Neural progenitor cell (in vitro differentiated cells): ENCODE results near the gene FBN2.

Experiments
- EZH2 ChIP-seq: fragments of 200-600 bp; sonication (generic); IDR thresholded peaks from 2 replicates; pipeline ENCODE4 v1.6.1; 2017; ENCODE audit warnings: antibody characterized with exemption, mild to moderate bottlenecking, moderate library complexity
- TF ChIP-seq, protein P1 (sequence below): fragments of 200-600 bp; sonication (generic); IDR thresholded peaks from 2 replicates; pipeline ENCODE4 v1.5.1; 2017; ENCODE audit warnings: antibody characterized with exemption, mild to moderate bottlenecking

GRCh38 chr5:128477944-128478343 lies 60.1 kb downstream of the FBN2 start:
- no peak for TF ChIP-seq EZH2
- TF ChIP-seq, protein P1, sequence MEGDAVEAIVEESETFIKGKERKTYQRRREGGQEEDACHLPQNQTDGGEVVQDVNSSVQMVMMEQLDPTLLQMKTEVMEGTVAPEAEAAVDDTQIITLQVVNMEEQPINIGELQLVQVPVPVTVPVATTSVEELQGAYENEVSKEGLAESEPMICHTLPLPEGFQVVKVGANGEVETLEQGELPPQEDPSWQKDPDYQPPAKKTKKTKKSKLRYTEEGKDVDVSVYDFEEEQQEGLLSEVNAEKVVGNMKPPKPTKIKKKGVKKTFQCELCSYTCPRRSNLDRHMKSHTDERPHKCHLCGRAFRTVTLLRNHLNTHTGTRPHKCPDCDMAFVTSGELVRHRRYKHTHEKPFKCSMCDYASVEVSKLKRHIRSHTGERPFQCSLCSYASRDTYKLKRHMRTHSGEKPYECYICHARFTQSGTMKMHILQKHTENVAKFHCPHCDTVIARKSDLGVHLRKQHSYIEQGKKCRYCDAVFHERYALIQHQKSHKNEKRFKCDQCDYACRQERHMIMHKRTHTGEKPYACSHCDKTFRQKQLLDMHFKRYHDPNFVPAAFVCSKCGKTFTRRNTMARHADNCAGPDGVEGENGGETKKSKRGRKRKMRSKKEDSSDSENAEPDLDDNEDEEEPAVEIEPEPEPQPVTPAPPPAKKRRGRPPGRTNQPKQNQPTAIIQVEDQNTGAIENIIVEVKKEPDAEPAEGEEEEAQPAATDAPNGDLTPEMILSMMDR, result no peak
